NB4 (cell line): Measurements from ENCODE around the gene SDK2.

Experiments used
- POLR2A ChIP-seq: IDR thresholded peaks from 2 replicates; pipeline ENCODE4 v1.6.1; 2011; ENCODE audit warnings: mild to moderate bottlenecking; ENCODE audit not compliant: insufficient read length; ENCODE audit errors: extremely low read depth
- TF ChIP-seq, protein P1 (sequence below): IDR thresholded peaks from 2 replicates; pipeline ENCODE4 v1.6.1; 2011; ENCODE audit warnings: low read depth, low read length
- TF ChIP-seq, protein P2 (sequence below): IDR thresholded peaks from one replicate; pipeline ENCODE4 v1.5.1; 2012; ENCODE audit warnings: low read depth, low read length

DNA sequence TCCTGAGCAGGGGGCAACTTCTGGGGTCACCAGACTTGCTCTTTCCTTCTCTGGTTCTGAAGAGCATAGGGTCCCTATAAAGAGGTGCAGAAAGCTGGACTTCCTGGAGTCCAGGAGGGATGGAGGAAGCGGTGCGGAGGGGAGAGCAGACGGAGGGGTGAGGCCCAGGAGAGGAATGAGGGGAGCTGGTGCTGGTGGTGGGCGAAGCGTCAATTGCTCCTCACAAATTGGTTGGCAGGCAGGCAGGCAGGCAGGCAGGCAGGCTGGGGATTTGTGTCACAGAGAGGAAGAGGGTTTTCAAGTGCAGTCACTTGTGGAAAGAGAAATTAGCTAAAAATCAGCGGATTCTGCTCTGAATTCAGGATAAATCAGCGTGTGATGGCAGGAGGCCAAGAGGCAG is 198.8 kb downstream of the SDK2 start:
- TF ChIP-seq, protein P1, sequence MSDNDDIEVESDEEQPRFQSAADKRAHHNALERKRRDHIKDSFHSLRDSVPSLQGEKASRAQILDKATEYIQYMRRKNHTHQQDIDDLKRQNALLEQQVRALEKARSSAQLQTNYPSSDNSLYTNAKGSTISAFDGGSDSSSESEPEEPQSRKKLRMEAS, result no peak
- TF ChIP-seq, protein P2, sequence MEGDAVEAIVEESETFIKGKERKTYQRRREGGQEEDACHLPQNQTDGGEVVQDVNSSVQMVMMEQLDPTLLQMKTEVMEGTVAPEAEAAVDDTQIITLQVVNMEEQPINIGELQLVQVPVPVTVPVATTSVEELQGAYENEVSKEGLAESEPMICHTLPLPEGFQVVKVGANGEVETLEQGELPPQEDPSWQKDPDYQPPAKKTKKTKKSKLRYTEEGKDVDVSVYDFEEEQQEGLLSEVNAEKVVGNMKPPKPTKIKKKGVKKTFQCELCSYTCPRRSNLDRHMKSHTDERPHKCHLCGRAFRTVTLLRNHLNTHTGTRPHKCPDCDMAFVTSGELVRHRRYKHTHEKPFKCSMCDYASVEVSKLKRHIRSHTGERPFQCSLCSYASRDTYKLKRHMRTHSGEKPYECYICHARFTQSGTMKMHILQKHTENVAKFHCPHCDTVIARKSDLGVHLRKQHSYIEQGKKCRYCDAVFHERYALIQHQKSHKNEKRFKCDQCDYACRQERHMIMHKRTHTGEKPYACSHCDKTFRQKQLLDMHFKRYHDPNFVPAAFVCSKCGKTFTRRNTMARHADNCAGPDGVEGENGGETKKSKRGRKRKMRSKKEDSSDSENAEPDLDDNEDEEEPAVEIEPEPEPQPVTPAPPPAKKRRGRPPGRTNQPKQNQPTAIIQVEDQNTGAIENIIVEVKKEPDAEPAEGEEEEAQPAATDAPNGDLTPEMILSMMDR, result no peak
- TF ChIP-seq POLR2A, result no peak
